Neuronal stem cell (in vitro differentiated cells): ENCODE data around the gene WDR20.

Experiments used
- DNase-seq: peaks from one replicate; pipeline ENCODE4 v3.0.0-alpha.2; 2013; ENCODE audit warnings: low spot score
- H2AFZ ChIP-seq: one replicate; pipeline ENCODE4 v1.6.1; 2013; ENCODE audit warnings: mild to moderate bottlenecking, low read length, inconsistent platforms
- H2AK5ac ChIP-seq: 2 replicates; pipeline ENCODE4 v1.6.1; 2013; ENCODE audit warnings: low read depth, mild to moderate bottlenecking, inconsistent platforms, low read length, moderate library complexity, mixed read lengths
- H2BK120ac ChIP-seq: 2 replicates; pipeline ENCODE4 v1.6.1; 2013; ENCODE audit warnings: low read depth, mild to moderate bottlenecking, inconsistent platforms, low read length, moderate library complexity, mixed read lengths
- H2BK12ac ChIP-seq: one replicate; pipeline ENCODE4 v1.6.1; 2013; ENCODE audit warnings: low read length, inconsistent platforms
- H2BK15ac ChIP-seq: 2 replicates; pipeline ENCODE4 v1.6.1; 2013; ENCODE audit warnings: mild to moderate bottlenecking, low read length, inconsistent platforms, mixed read lengths
- H2BK5ac ChIP-seq: one replicate; pipeline ENCODE4 v1.6.1; 2013; ENCODE audit warnings: inconsistent platforms, mild to moderate bottlenecking, low read length, moderate library complexity
- H3K14ac ChIP-seq: one replicate; pipeline ENCODE4 v1.6.1; 2013; ENCODE audit warnings: low read length, inconsistent platforms
- H3K18ac ChIP-seq: 2 replicates; pipeline ENCODE4 v1.6.1; 2013; ENCODE audit warnings: low read length, inconsistent platforms
- H3K23ac ChIP-seq: 2 replicates; pipeline ENCODE4 v1.6.1; 2013; ENCODE audit warnings: low read depth, mild to moderate bottlenecking, mixed read lengths, low read length, inconsistent platforms; ENCODE audit not compliant: poor library complexity
- H3K27ac ChIP-seq: replicated peaks from 3 replicates; pipeline ENCODE4 v1.5.1; 2013; ENCODE audit warnings: low read length, inconsistent platforms
- H3K27me3 ChIP-seq, 3 experiments: 2 replicates each; pipeline ENCODE4 v1.6.1; 2013; ENCODE audit warnings: low read length in 3 of 3, mild to moderate bottlenecking in 2 of 3, inconsistent platforms in 1 of 3, low read depth in 1 of 3, mixed read lengths in 1 of 3, moderate library complexity in 1 of 3; ENCODE audit not compliant: control insufficient read depth in 3 of 3, insufficient read depth in 3 of 3
- H3K36me3 ChIP-seq, 2 donors: replicated peaks in 1 of 2; 2 replicates each; pipeline ENCODE4 v1.6.1; 2013; ENCODE audit warnings: low read length in 2 of 2; ENCODE audit not compliant: control insufficient read depth in 2 of 2, insufficient read depth in 2 of 2
- H3K4ac ChIP-seq: 2 replicates; pipeline ENCODE4 v1.6.1; 2013; ENCODE audit warnings: inconsistent platforms, mild to moderate bottlenecking, low read length, moderate library complexity
- H3K4me1 ChIP-seq, 2 donors: 1 replicate in 1 of 2; 2 replicates in 1 of 2; pipeline ENCODE4 v1.6.1; 2013; ENCODE audit warnings: low read length in 2 of 2, low read depth in 1 of 2; ENCODE audit not compliant: control insufficient read depth in 2 of 2, insufficient read depth in 1 of 2
- H3K4me2 ChIP-seq: one replicate; pipeline ENCODE4 v1.6.1; 2013; ENCODE audit warnings: mild to moderate bottlenecking, low read length, inconsistent platforms; ENCODE audit not compliant: insufficient read depth, poor library complexity, severe bottlenecking
- H3K4me3 ChIP-seq, 2 donors: 2 replicates each; pipeline ENCODE4 v1.5.1; 2013; ENCODE audit warnings: low read length in 2 of 2, mild to moderate bottlenecking in 2 of 2, inconsistent platforms in 1 of 2, moderate library complexity in 1 of 2
- H3K79me1 ChIP-seq: one replicate; pipeline ENCODE4 v1.6.1; 2013; ENCODE audit warnings: low read depth, mild to moderate bottlenecking, inconsistent platforms, low read length, moderate library complexity
- H3K9ac ChIP-seq: one replicate; pipeline ENCODE4 v1.6.1; 2013; ENCODE audit warnings: mild to moderate bottlenecking, low read depth, low read length, inconsistent platforms; ENCODE audit not compliant: poor library complexity
- H3K9me3 ChIP-seq, 2 donors: replicated peaks in 1 of 2; 2 replicates each; pipeline versions ENCODE3 to v1.6.1; 2013; ENCODE audit warnings: low read length in 2 of 2, mild to moderate bottlenecking in 2 of 2, inconsistent platforms in 1 of 2, low read depth in 1 of 2, mixed read lengths in 1 of 2, moderate library complexity in 1 of 2; ENCODE audit not compliant: control insufficient read depth in 2 of 2, insufficient read depth in 1 of 2
- H4K8ac ChIP-seq: one replicate; pipeline ENCODE4 v1.6.1; 2013; ENCODE audit warnings: low read depth, mild to moderate bottlenecking, inconsistent platforms, low read length, moderate library complexity
- H4K91ac ChIP-seq: one replicate; pipeline ENCODE4 v1.6.1; 2013; ENCODE audit warnings: low read length, low read depth, mild to moderate bottlenecking, inconsistent platforms; ENCODE audit not compliant: poor library complexity
- WGBS, 2 donors: extraction: QIAGEN DNeasy Blood & Tissue Kit; methylation state at CpG; one replicate each; pipeline ENCODE4 v1.1.7; 2013; ENCODE audit warnings: missing lambda C conversion rate in 2 of 2, mixed read lengths in 1 of 2; ENCODE audit not compliant: insufficient read length in 2 of 2, insufficient replicate concordance in 1 of 2; ENCODE audit errors: extremely low coverage in 2 of 2; 5-methylcytosine and 5-hydroxymethylcytosine counted together

The WDR20 gene

GRCh38 chr14:102213470-102213869 lies 73.8 kb downstream of the WDR20 start:
- no peak overlapping the region for H4K91ac ChIP-seq
- no peaks in the 10 kb centered on the region for H3K27me3 ChIP-seq
- H2AK5ac ChIP-seq, result no peak overlapping the region
- WGBS, 2 donors, result no CpG with 5 or more reads among the region's 10 CpGs
- H2BK5ac ChIP-seq, result no peak overlapping the region
- no peak overlapping the region for H3K4me3 ChIP-seq
- H2BK120ac ChIP-seq, result no peak overlapping the region
- peaks cover 0 to 2% of the 10 kb centered on the region in 2 donors for H3K9me3 ChIP-seq
- H2BK12ac ChIP-seq, result no peak overlapping the region
- no peak overlapping the region for H2AFZ ChIP-seq
- no peak overlapping the region for H3K4me2 ChIP-seq
- H3K4ac ChIP-seq, result no peak overlapping the region
- no peak overlapping the region for H3K9ac ChIP-seq
- no peak overlapping the region for H2BK15ac ChIP-seq
- H3K79me1 ChIP-seq, result peaks cover 2% of the 10 kb centered on the region
- H3K18ac ChIP-seq, result no peak overlapping the region
- H3K27ac ChIP-seq, result no peak overlapping the region
- peaks cover 11 to 22% of the 10 kb centered on the region in 2 donors for H3K4me1 ChIP-seq
- no peak for DNase-seq
- no peak overlapping the region for H3K14ac ChIP-seq
- H4K8ac ChIP-seq, result no peak overlapping the region
- H3K23ac ChIP-seq, result no peak overlapping the region
- peaks cover 15 to 35% of the 10 kb centered on the region in 2 donors for H3K36me3 ChIP-seq

DNA sequence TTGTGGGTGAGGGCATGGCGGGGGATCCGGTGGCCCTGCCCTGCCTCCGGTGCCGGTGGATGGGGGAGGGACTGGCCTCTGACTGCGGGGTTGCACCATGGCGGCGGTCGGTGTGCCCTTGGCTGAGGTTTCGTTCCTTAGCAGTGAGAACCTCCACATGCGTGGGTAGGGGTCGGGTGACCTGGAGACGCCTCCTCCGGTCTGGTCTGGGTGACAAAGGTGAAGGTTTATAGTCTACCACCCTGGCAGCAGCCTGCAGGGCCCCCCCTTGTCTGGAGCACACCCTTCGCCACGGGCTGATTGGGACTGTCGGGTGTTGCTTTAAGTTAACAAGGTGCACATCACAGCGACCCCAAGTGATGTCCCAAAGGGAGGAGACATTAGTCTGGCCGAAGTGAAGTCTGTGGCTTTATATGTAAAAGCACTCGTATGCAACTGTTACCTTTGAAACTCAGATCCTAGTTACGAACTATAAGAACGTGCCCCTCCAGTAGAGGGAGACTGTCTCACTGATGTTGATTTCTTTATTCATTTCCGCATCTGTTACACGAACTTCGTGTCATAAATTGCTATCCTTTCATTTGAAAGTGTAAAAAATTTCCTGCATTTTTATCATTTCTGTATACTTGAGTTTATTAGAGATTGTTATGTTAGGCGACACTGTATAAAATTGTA lies 74.4 kb downstream of the WDR20 start:
- H3K36me3 ChIP-seq, result peaks cover 10 to 28% of the 10 kb centered on the region in 2 donors
- H2BK12ac ChIP-seq, result no peak overlapping the region
- no peak overlapping the region for H3K4ac ChIP-seq
- no peak overlapping the region for H4K91ac ChIP-seq
- H3K18ac ChIP-seq, result peak overlapping the region; percentile 8
- no peak for DNase-seq
- H4K8ac ChIP-seq, result no peak overlapping the region
- H2AFZ ChIP-seq, result no peak overlapping the region
- peaks cover 2% of the 10 kb centered on the region for H3K79me1 ChIP-seq
- H2BK5ac ChIP-seq, result no peak overlapping the region
- peaks cover 11 to 22% of the 10 kb centered on the region in 2 donors for H3K4me1 ChIP-seq
- H3K9ac ChIP-seq, result no peak overlapping the region
- WGBS, 2 donors, result no CpG with 5 or more reads among the region's 25 CpGs
- H2AK5ac ChIP-seq, result no peak overlapping the region
- no peaks in the 10 kb centered on the region for H3K27me3 ChIP-seq
- no peak overlapping the region for H2BK120ac ChIP-seq
- H3K4me3 ChIP-seq, result no peak overlapping the region
- H3K9me3 ChIP-seq, result peaks cover 0 to 2% of the 10 kb centered on the region in 2 donors
- no peak overlapping the region for H3K4me2 ChIP-seq
- H2BK15ac ChIP-seq, result no peak overlapping the region
- H3K27ac ChIP-seq, result no peak overlapping the region
- H3K23ac ChIP-seq, result no peak overlapping the region
- H3K14ac ChIP-seq, result no peak overlapping the region

GRCh38 chr14:102215071-102215470 lies 75.4 kb downstream of the WDR20 start:
- no peak overlapping the region for H2BK5ac ChIP-seq
- H3K9me3 ChIP-seq, result no peaks in the 10 kb centered on the region
- H4K8ac ChIP-seq, result no peak overlapping the region
- no peak overlapping the region for H3K14ac ChIP-seq
- H2AFZ ChIP-seq, result peak overlapping the region; percentile 27
- no peak overlapping the region for H2BK12ac ChIP-seq
- H2BK15ac ChIP-seq, result no peak overlapping the region
- peaks cover 11 to 22% of the 10 kb centered on the region in 2 donors for H3K4me1 ChIP-seq
- no peak overlapping the region for H2BK120ac ChIP-seq
- no peak overlapping the region for H3K4ac ChIP-seq
- no peak overlapping the region for H3K23ac ChIP-seq
- H3K4me2 ChIP-seq, result no peak overlapping the region
- H3K27me3 ChIP-seq, result no peaks in the 10 kb centered on the region
- H3K9ac ChIP-seq, result no peak overlapping the region
- H3K36me3 ChIP-seq, result peaks cover 4 to 19% of the 10 kb centered on the region in 2 donors
- H3K18ac ChIP-seq, result no peak overlapping the region
- peaks cover 2% of the 10 kb centered on the region for H3K79me1 ChIP-seq
- H2AK5ac ChIP-seq, result no peak overlapping the region
- DNase-seq, result no peak
- H4K91ac ChIP-seq, result no peak overlapping the region
- WGBS, 2 donors, result no CpG with 5 or more reads among the region's 12 CpGs
- no peak overlapping the region for H3K27ac ChIP-seq
- no peak overlapping the region for H3K4me3 ChIP-seq

- WGBS, 2 donors, result no CpG with 5 or more reads among the region's 20 CpGs
- Histone ChIP-seq H2AK5ac (no peak overlapping the region), H3K27ac (no peak overlapping the region)
Measured at GRCh38 chr14:102215576-102216250, 76.0 kb downstream of the WDR20 start.

More at GRCh38 chr14:102215576-102216250, 76.0 kb downstream of the WDR20 start:
- H3K79me1 ChIP-seq, result peaks cover 2% of the 10 kb centered on the region
- peak overlapping the region; percentile 68 for H3K18ac ChIP-seq
- peak overlapping the region; percentile 27 for H2AFZ ChIP-seq
- H4K8ac ChIP-seq, result no peak overlapping the region
- no peak overlapping the region for H3K14ac ChIP-seq
- H3K27me3 ChIP-seq, result no peaks in the 10 kb centered on the region
- peaks cover 4 to 13% of the 10 kb centered on the region in 2 donors for H3K36me3 ChIP-seq
- no peak overlapping the region for H4K91ac ChIP-seq
- no peak overlapping the region for H2BK15ac ChIP-seq
- no peak overlapping the region for H2BK120ac ChIP-seq
- H3K4me2 ChIP-seq, result no peak overlapping the region
- no peak overlapping the region for H3K4me3 ChIP-seq
- no peak overlapping the region for H2BK12ac ChIP-seq
- no peak overlapping the region for H2BK5ac ChIP-seq
- no peaks in the 10 kb centered on the region for H3K9me3 ChIP-seq
- H3K23ac ChIP-seq, result peak overlapping the region; percentile 37
- H3K9ac ChIP-seq, result peak overlapping the region; percentile 25
- no peak for DNase-seq
- no peak overlapping the region for H3K4ac ChIP-seq
- H3K4me1 ChIP-seq, result peaks cover 11 to 22% of the 10 kb centered on the region in 2 donors
